ENCODE measurements around the gene PIP4K2A.
"Not testable (repeated sequence)": the region's sequence is repeated elsewhere in the genome, so short reads cannot be mapped to it uniquely, and the experiment has no call there.

PIP4K2A gene

DNA sequence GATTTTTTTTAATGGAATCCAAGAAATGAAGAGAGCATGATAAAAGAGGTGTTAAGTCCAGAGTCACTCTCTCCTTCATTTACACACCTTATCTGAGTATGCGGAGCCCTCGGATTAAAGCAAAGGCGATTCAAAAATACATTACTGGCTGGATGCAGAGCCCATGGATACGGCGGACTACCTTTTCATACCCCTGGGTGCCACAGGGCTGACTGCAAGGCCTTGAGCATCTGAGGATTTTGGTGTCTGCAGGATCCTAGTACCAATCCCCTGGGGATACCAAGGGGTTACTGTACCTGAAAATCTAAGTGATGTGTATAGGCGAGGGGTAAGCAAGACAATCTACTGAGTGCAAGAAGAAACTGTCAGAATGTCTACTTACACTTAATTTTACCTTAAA is 20.5 kb downstream of the PIP4K2A start:
- no peak for DNase-seq (ENCODE audit: low read depth)

DNA sequence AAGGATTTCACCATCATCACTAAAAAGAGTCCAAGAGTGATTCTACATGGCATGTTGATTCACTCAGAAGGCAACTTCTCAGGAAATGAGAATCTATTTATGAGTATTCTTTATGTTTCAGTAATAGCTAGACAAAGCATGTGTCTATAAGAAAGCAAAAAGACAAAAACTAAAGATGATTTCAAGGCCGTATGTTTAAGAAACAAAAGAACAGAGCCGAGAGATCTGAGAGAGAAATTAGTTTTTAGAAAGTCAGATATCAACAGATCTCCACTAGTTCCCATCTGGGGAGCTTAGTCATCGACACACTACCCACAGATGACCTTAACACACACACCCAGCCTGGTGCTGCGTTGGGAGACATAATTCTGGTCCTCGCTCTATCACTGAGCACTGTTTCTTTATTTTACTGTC is 21.0 kb downstream of the PIP4K2A start:
- no peak for DNase-seq (ENCODE audit: low read depth)

DNA sequence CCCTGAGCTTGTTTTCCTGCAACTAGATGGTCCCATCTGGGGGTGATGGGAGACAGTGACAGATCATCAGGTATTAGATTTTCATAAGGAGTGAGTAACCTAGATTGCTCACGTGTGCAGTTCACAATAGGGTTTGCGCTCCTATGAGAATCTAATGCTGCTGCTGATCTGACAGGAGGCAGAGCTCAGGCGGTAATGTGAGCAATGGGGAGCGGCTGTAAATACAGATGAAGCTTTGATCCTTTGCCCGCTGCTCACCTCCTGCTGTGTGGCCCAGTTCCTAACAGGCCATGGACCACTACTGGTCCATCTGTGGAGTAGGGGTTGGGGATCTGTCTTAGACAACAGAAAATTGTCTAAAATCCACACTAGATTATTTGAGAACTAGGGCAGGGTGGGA is 22.3 kb downstream of the PIP4K2A start:
- not testable (repeated sequence) for DNase-seq (ENCODE audit: low read depth)

DNA sequence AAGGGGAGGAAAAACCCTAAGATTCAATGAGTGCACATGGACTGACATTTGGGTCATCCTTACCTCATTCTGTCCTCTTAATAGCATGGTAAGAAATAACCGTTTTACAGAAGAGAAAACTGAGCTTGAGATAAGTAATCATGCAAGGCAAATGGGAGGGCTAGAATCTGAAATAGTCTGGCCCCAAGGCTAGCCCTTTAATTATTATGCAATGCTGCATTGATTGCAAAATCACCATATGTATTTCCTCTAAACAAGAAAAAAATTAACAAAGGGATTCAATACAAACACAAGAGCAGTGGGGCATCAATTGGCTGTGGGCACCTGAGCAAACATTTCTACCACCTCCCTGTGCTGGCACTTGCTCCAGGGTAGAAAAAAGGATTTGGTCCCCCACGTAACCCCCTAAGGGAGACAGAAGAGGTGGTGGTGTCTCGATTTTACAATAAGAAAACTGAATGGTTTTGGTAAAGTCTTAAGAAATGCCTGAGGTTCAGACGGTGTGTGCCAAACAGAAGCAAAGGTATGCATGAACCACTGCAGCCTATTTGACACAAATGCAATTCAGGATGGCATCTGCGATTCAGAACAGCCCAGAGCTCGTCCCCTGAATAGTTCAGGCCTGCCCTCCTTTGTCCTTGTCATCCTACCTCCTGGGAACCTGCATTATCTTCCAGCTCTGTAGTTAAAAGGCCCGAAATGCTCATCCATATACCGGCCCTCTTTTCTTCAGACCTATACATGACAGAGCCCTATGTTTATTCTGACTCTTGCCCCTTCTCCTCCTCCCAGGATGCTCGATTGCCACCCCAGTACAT is 23.6 kb downstream of the PIP4K2A start:
- DNase-seq (ENCODE audit: low read depth), result no peak

DNA sequence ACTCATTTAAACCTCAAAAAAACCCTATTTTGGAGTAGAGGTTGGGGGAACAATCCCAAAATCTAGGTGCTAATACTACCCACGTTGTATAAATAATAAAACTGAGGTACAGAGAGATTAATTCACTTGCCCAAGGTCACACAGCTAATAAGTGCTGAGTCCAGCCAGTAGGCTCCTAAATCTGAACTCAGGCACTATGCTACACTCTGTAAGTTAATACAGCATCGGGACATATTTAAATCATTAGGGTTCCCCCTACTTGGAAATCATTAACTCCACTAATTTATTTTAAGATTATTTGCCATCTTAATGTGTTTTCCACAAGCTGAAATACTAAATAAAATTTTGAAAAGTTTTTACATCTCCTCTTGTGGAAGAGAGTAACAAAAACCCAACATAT is 24.2 kb downstream of the PIP4K2A start:
- DNase-seq (ENCODE audit: low read depth), result no peak

DNA sequence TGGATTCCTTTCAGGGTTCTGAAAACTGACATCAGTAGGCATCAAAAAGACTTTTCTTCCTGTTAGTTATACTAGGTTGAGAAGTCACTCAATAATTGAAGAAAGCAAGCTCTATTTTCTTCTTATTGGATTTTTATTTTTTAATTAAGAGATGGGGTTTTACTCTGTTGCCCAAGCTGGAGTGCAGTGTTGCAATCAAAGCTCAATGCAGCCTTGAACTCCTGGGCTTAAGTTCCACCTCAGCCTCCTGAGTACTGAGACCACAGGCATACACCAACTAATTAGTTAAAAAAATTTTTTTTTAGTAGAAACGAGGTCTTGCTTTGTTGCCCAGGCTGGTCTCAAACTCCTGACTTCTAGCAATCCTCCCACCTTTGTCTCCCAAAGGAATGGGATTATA is 28.0 kb downstream of the PIP4K2A start:
- DNase-seq (ENCODE audit: low read depth), result no peak

DNA sequence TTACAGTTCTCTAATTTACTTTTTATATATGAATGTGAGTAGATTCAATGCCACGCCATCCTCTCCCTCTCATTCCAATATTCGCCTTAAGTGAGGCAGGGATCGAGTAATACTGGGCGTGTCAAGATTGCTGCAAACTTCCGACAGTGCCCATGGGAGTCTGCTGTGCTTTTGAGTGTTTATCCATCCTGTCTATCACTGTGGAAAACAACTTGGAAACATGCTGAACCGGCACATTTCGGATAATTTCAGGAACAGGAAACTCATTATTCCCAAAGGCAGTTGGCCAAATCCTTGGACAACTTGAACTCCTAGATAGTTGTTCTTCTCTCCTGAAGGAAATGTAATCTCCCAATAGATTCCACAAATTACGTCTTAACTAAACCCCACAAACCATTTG is 28.5 kb downstream of the PIP4K2A start:
- no peak for DNase-seq (ENCODE audit: low read depth)

DNA sequence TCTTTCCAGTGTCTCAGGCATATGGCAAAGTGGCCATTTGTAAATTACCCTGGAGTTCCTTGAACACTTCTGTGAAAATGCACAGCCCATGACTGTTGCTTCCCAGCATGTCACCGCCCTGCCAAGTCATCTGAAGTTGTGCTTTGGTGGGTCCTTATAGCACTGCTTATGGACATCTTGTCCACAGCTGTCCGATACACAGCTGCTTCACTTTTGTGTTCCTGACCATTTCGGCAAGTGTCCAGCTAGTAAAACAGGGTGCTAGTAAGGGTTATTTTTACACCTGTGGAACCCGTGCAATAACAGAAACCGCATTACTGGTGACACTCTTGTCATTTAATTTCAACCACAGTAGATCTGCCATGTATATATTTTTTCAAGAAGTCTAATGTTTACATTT is 29.7 kb downstream of the PIP4K2A start:
- no peak for DNase-seq (ENCODE audit: low read depth)

DNA sequence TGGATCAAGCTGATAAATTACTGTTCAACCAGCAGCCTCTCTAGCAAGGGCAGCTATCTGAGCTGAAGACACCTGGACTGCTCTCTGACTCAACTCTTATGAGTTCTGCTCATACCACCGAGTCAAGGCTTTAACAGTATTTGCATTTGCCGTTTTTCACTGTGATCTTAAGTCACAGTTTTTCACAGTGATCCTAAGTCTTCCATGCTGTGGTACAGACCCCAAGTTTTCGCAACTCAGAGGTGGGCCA is 31.3 kb downstream of the PIP4K2A start:
- DNase-seq (ENCODE audit: low read depth), result peak; percentile 10

DNA sequence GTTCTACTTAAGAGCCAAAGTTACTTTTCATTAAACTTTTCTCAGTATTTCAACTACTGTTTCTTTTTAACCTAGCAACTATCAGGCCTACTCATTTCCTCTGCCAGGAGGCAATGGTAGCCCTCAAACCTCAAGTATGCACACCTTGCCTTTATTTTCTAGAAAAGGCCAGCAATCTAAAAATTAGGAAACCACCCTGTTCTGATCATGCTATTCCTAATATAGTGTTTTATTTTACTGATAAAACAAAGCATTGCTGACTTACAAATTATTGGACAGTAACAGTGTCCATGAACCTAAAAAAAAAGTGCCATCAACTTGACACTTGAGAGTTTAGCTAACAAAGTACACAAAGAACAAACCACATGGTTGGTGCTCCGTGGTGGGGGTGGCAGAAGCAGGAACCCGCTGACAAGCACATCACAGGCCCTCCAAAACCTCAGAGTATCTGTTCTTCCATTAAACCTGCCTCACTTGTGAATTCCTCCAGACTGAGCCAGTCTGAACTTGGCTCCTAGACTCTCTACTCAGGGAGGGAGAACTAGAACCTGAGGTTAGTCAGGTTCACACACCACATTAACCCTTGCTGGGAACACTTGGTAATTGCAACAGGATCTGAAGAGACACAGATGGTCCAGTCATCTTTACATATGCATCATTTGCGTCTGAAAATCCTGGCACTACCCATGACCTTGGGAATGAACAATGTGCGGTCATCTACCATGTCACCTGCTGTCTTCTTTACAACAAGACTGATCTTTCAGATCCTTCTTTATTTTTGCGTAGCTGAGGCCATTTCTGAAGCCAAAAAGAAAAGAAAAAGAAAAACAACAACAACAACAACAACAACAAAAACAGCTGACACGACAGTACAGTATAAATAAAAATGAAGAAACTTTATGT is 31.9 kb downstream of the PIP4K2A start:
- DNase-seq (ENCODE audit: low read depth), result peak; percentile 43

DNA sequence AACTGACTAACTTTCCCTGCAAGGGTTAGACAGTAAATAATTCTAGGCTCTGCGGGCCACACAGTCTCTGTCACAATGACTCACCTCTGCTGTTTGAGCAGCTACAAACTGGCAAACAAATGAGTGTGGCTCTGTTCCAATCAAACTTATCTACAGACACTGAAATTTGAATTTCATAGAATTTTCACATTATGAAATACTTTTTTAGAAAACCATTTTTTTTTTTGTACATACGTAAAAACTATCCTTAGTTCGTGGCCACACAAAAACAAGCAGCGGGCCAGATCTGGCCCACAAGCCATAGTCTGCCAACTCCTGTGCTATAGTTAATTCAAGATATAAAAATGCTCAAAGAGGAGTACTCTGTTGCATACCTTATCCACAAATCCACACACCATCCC is 32.6 kb downstream of the PIP4K2A start:
- peak; percentile 44 for DNase-seq (ENCODE audit: low read depth)

DNA sequence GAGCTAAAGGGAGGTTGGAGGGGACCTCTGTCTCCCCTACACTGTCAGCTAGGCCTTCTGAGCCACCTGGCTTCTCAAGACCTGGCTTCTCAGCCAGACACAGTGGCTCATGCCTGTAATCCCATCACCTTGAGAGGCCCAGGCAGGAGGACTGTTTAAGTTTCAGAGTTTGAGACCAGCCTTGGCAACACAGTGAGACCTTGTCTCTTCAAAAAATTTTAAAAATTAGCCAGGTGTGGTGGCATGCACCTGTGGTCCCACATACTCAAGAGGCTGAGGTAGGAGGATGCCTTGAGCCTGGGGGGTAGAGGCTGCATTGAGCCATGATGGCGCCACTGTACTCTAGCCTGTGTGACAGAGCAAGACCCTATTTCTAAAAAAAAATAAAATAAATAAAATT is 33.1 kb downstream of the PIP4K2A start:
- DNase-seq (ENCODE audit: low read depth), result no peak

DNA sequence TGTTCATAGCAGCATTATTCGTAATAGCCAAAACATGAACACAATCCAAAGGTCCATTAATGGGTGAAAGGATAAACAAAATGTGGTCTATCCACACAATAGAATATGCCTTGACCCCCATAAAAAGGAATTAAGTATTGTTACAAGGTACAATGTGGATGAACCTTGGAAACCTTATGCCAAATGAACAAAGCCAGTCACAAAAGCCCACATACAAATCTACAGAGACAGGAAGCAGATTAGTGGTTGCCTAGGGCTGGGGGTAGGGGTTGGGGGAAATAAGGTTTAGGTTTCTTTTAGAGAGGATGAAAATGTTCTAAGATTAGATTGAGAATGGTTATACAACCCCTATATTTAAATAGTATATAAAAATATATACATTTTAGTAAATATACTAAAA is 34.8 kb downstream of the PIP4K2A start:
- no peak for DNase-seq (ENCODE audit: low read depth)

DNA sequence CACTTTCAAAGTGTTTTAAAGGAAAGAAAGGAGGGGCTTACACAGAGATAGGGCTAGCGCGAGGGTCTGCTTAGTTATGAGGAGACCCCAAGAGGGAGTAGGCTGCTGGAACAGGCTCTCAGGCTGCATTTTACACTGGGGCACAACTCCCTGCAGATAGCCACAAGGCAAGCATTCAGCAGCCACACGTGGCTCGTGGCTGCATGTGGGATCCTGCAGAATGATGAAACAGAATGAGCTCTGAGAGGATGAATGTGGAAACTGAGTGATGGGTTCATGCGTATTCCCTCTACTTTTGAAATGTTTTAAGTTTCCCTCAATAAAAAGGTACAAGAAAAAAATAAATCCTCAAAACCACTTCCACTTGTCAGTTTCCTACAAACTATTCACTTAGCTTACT is 37.0 kb downstream of the PIP4K2A start:
- DNase-seq (ENCODE audit: low read depth), result no peak

DNA sequence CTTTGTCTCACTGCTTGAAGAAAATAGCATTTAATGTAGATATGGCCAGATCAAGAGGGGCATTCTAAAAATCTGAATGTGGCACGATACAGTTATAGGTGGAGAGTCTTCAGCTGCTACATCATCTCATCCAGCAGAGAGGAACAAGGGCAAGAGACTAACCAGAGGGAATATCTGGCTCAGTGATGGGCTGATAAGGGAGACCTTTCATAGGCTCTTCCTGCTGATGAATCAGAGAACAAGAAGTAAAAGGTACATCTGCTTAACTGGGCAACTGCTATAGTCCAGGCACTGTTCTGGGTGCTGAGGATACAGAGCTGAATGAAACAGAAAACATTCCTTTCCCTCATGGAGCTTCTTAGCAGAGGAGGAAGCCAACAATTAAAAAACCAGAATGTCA is 37.9 kb downstream of the PIP4K2A start:
- no peak for DNase-seq (ENCODE audit: low read depth)

DNA sequence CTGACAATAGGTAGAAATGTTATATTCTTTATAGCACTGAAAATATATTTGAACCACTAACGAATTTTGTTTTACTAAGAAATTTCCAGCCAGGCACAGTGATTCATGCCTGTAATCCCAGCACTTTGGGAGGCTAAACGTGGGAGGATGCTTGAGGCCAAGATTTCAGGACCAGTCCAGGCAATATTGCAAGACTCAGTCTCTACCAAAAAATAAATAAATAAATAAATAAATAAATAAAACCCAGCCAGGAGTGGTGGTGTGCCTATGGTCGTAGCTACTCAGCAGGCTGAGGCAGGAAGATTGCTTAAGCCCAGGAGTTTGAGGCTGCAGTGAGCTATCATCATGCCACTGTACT is 39.8 kb downstream of the PIP4K2A start:
- no peak for DNase-seq (ENCODE audit: low read depth)

DNA sequence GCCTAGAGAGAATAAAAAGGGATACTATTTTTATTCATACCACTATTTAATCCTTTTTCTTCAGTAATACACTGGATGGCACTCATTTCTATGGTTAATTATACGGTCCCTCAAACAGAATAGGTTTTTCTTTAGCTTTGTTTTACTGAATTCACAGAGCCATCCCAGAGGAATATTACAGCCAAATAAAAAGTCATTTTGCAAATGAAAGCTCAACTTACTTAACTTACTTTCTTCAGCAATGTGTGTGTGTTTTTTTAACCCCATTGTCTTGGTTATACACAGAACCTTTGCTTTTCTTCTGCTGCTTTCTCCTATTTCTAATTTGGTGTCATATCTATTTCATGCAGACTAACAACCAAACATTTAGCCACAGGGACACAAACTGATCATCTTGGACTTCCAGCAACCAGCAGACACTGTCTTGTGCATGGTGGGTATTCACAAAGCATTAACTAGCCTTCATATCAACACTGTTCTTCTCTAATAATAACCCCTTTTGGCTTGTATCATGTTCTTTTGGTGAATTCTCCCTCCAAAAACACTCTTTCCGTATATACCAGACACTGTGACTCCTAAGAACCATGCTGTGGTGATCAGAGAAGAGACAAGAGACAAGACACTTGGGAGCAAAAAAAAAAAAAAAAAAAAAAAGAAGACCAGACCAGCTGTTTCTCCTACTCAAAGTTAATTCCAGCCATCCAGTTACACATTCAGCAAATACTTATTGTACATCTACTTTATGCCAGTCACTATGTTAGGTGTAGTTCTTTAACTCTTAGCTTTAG is 40.4 kb downstream of the PIP4K2A start:
- no peak for DNase-seq (ENCODE audit: low read depth)

DNA sequence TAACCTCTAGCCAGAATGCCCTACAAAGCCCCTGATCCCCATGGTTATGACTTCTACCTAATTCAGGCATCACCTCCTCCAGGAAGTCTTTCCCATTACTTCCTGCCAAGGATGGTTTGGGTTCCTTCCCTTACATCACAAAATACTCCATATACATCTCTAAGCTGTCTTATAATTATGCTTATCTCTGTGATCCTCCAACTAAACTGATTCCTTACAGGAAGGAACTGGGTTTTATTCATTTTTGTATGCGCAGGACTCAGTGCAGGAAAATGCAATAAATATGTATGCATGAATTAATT is 41.3 kb downstream of the PIP4K2A start:
- no peak for DNase-seq (ENCODE audit: low read depth)

DNA sequence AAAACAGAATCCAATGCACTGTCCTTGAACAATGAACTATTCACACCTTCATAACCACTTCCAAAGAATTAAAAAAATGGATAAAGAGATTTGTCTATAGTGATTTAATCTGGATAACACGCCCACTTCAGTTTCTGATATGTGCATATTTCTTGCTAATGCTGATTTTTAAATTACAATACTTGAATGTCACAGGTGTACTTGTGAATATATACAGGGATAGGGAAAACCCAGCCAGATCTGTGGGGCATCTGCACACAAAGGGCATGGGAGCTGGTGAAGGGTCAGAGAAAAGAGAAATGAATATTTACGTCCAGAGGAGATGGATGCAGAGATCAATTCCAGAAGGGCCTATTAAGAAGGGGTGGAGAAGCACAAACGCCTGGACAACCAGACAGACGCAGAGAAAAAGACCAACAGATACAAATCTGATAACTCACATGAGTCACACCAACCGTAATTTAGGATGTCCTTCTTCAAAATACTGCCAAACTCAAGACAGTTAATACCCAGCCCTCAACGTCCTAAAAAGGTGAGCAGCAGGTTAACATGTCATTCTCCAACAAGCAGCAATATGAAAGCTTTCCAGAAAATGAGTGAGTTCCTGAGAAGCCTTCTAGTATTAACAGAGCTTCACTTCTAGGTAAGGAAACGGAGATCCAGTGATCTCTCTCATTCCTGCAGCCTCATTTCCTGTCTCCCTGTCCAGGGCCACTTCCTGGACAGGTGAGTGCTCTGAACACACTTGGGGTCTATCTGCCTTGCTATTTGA is 41.9 kb downstream of the PIP4K2A start:
- no peak for DNase-seq (ENCODE audit: low read depth)

DNA sequence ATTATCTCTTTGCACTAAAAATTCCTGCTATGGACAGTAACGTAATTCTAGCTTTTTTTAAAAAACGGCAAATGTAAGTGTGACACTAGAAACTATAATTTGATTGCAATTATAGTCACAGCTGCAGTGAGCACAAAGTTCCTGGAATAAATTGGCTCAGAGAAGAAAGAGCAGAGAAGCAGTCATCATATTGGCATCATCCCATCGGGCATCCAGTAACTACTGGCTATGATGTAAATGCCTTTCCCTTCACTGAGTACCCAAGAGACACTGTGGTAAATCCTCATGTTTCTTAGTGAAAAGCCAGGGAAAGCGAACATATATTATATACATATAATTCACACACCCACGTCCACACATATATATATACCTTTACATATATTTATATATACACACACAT is 43.6 kb downstream of the PIP4K2A start:
- no peak for DNase-seq (ENCODE audit: low read depth)

DNA sequence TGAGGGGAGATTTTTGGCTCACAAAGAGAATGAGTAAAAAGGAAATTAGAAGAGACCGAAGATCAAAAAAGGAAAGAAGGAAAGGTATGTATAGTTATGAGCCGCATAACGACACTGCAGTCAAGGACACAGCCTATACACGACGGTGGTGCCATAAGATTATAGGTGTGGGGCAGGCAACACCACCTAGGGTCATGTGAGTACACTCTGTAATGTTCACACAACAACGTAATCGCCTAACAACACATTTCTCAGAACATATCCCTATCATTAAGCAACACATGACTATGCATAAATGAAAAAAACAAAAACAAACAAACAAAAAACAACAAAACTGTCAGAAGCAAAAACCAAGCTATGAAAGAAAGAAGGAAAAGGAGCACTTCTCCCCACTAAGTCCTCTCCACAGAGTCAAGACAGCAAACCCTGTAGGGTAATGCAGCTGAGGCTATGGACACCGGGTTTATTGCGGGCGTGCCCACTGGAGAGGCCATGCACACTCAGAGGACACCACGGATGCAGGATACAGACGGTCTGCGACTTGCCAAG is 45.1 kb downstream of the PIP4K2A start:
- DNase-seq (ENCODE audit: low read depth), result no peak

DNA sequence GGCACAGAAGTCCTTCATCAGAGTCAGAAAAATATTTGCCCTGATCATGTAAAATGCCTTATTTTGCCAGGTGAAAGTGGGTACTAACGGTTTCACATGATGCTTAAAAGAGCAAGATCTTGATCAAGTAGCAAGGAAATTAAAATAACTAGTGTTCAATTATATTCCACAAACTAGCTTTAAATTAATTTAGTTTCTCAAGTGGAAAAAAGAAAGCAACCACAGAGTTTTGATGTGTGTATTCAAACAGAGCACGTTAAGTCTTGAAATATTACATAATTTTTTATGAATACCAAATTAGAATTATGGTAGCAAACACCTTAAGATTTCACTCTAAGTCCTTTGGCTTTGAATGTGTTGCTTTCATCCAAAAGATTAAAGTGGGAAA is 47.3 kb downstream of the PIP4K2A start:
- DNase-seq (ENCODE audit: low read depth), result no peak

Data from T follicular helper cell (primary cell).